ENCODE results near the gene PRKD1. TPM values are rescaled to one million over a fixed set of nuclear protein-coding genes. Genes with fewer than 3 reads are reported as not detected.
"Not testable (repeated sequence)": the region's sequence is repeated elsewhere in the genome, so short reads cannot be mapped to it uniquely, and the experiment has no call there.

Gene PRKD1
- total RNA-seq, 2 donors from 2014 or later, result not detected

DNA sequence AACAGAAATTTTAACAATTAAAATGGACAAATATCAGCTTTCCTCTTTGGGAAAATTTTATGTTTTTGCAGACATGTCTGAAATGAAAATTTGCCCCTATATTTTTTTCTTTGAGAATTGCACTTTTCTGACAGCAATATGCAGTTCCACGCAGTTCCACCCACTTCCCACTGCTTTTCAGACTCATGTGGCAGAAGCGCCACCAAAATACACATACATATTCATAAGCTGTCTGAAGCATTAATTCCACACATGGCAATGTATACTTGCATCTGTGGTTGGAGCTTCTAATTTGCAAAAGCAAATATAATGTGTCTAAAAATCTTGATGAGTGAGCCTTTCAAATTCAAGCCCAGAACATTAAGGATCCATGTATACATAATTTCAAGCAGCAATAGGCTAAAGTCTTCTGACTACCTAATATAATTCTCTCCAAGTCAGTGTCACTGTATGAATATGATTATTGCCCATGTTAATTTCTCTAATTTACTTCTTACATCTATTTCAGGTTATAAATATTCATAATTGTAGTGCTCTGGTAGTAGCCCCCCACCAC is 129.5 kb downstream of the PRKD1 start:
- H3K36me3 Mint-ChIP-seq (ENCODE audit: low read depth), result no peaks in the 10 kb centered on the region
- no peak for DNase-seq
- ATAC-seq, result no peak
- no peak overlapping the region for H3K27ac Mint-ChIP-seq
- no peaks in the 10 kb centered on the region for H3K4me1 Mint-ChIP-seq
- no peaks in the 10 kb centered on the region for H3K9me3 ChIP-seq (ENCODE audit: control insufficient read depth, low read length, poor library complexity, severe bottlenecking)
- no peak overlapping the region for H3K4me3 Mint-ChIP-seq
- no peaks in the 10 kb centered on the region for H3K27me3 Mint-ChIP-seq

- Mint-ChIP-seq H3K27ac (no peak overlapping the region), H3K4me3 (no peak overlapping the region), H3K27me3 (no peaks in the 10 kb centered on the region), H3K4me1 (no peaks in the 10 kb centered on the region), H3K36me3 (ENCODE audit: low read depth) (no peaks in the 10 kb centered on the region)
- H3K9me3 ChIP-seq (ENCODE audit: control insufficient read depth, low read length, poor library complexity, severe bottlenecking), result no peaks in the 10 kb centered on the region
- DNase-seq, result no peak
- no peak for ATAC-seq
Measured at GRCh38 chr14:29796853-29797252, 130.8 kb downstream of the PRKD1 start.

- DNase-seq, result no peak
- Mint-ChIP-seq H3K4me1 (no peaks in the 10 kb centered on the region), H3K27ac (no peak overlapping the region), H3K36me3 (ENCODE audit: low read depth) (no peaks in the 10 kb centered on the region), H3K27me3 (no peaks in the 10 kb centered on the region), H3K4me3 (no peak overlapping the region)
- no peak for ATAC-seq
- H3K9me3 ChIP-seq (ENCODE audit: control insufficient read depth, low read length, poor library complexity, severe bottlenecking), result no peaks in the 10 kb centered on the region
Measured at GRCh38 chr14:29789475-29789874, 138.2 kb downstream of the PRKD1 start.

DNA sequence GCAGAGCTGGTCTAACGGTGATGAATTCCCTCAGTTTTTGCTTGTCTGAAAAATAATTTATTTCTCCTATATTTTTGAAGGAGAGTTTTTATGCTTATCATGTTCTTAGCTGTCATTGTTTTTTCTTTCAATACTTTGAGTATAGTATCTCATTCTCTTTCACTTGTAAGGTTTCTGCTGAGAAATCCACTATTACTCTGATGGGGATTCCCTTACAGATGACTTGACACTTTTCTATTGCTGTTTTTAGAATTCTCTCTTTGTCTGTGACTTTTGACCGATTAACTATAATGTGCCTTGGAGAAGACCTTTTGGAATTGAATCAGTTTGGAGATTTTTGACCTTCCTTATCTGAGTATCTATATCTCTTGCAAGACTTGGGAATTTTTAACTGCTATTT is 139.6 kb downstream of the PRKD1 start:
- ATAC-seq (no peak), DNase-seq (no peak)
- no peaks in the 10 kb centered on the region for H3K9me3 ChIP-seq (ENCODE audit: control insufficient read depth, low read length, poor library complexity, severe bottlenecking)
- H3K4me1 Mint-ChIP-seq, result no peaks in the 10 kb centered on the region
- no peak overlapping the region for H3K4me3 Mint-ChIP-seq
- H3K27ac Mint-ChIP-seq, result no peak overlapping the region
- no peaks in the 10 kb centered on the region for H3K27me3 Mint-ChIP-seq
- no peaks in the 10 kb centered on the region for H3K36me3 Mint-ChIP-seq (ENCODE audit: low read depth)

DNA sequence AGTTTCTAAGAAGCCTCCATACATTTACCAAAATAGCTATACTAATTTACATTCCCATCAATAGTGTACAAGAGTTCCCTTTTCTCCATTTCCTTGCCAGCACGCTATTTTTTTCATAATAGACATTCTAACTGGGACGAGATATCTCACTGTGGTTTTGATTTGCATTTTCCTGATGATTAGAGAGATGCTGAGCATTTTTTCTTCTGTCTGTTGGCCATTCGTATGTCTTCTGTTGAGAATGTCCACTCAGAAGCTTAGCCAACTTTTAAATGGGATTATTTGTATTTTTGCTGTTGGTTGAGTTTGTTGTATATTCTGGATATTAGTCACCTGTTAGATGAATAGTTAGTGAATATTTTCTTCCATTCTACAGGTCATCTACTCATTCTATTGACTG is 144.1 kb downstream of the PRKD1 start:
- DNase-seq (no peak), ATAC-seq (no peak)
- Mint-ChIP-seq H3K27me3 (no peaks in the 10 kb centered on the region), H3K4me1 (no peaks in the 10 kb centered on the region), H3K36me3 (ENCODE audit: low read depth) (no peaks in the 10 kb centered on the region), H3K27ac (no peak overlapping the region), H3K4me3 (no peak overlapping the region)
- H3K9me3 ChIP-seq (ENCODE audit: control insufficient read depth, low read length, poor library complexity, severe bottlenecking), result no peaks in the 10 kb centered on the region

DNA sequence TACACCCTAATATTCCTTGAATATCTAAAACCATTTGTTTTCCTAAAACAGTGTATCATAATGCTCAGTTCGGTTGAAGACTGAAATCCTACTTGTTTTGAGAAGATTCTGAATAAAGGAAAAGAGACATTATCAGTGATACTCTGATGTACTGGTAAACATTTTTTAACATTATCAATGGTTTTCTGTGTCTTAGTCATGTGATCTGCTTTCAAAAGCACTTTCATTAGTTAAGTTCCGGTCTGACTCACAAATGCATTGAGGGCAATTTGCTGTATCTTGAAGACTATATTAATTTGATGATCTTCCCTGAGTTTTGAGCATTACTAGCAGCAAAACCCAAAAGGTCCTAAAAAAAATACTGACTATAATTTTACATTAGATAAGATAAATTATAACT is 145.6 kb downstream of the PRKD1 start:
- DNase-seq, result no peak
- no peaks in the 10 kb centered on the region for H3K27me3 Mint-ChIP-seq
- H3K27ac Mint-ChIP-seq, result no peak overlapping the region
- no peaks in the 10 kb centered on the region for H3K9me3 ChIP-seq (ENCODE audit: control insufficient read depth, low read length, poor library complexity, severe bottlenecking)
- no peaks in the 10 kb centered on the region for H3K4me1 Mint-ChIP-seq
- no peak overlapping the region for H3K4me3 Mint-ChIP-seq
- H3K36me3 Mint-ChIP-seq (ENCODE audit: low read depth), result no peaks in the 10 kb centered on the region
- no peak for ATAC-seq

GRCh38 chr14:29777142-29777541 is 150.5 kb downstream of the PRKD1 start:
- not testable (repeated sequence) for H3K36me3 Mint-ChIP-seq (ENCODE audit: low read depth); H3K4me1 Mint-ChIP-seq; DNase-seq; ATAC-seq; H3K4me3 Mint-ChIP-seq; H3K27ac Mint-ChIP-seq; H3K27me3 Mint-ChIP-seq; H3K9me3 ChIP-seq (ENCODE audit: control insufficient read depth, low read length, poor library complexity, severe bottlenecking)

GRCh38 chr14:29773990-29774389 is 153.7 kb downstream of the PRKD1 start:
- DNase-seq, result no peak
- Mint-ChIP-seq H3K27me3 (no peaks in the 10 kb centered on the region), H3K4me1 (no peaks in the 10 kb centered on the region), H3K27ac (no peak overlapping the region), H3K4me3 (no peak overlapping the region), H3K36me3 (ENCODE audit: low read depth) (no peaks in the 10 kb centered on the region)
- H3K9me3 ChIP-seq (ENCODE audit: control insufficient read depth, low read length, poor library complexity, severe bottlenecking), result no peaks in the 10 kb centered on the region
- no peak for ATAC-seq

DNA sequence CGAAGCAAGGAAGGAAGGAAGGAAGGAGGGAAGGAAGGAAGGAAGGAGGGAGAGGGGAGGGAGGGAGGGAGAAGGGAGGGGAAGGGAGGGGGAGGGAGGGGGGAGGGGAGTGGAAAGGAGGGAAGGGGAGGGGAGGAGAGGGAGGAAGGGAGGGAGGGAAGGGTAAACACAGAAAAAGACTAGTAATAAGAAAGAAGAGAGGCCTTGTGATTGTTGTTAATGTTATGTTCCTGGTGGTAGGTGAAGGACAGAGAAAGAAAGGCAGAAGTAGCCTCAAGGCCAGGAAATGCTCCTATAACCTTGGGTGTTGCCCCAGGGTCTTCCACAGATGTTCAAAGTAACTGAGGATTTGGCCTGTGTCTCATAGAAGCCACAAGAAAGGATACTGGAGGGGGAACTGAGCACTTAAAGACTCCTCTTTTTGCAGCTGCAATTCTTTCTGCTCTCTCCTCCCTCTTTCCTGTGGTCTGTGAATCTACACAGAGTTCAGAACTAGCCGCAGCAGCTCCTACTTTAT is 164.2 kb downstream of the PRKD1 start:
- H3K4me3 Mint-ChIP-seq, result no peak overlapping the region
- no peak for ATAC-seq
- no peaks in the 10 kb centered on the region for H3K4me1 Mint-ChIP-seq
- H3K36me3 Mint-ChIP-seq (ENCODE audit: low read depth), result no peaks in the 10 kb centered on the region
- H3K9me3 ChIP-seq (ENCODE audit: control insufficient read depth, low read length, poor library complexity, severe bottlenecking), result no peaks in the 10 kb centered on the region
- DNase-seq, result no peak
- no peaks in the 10 kb centered on the region for H3K27me3 Mint-ChIP-seq
- no peak overlapping the region for H3K27ac Mint-ChIP-seq

DNA sequence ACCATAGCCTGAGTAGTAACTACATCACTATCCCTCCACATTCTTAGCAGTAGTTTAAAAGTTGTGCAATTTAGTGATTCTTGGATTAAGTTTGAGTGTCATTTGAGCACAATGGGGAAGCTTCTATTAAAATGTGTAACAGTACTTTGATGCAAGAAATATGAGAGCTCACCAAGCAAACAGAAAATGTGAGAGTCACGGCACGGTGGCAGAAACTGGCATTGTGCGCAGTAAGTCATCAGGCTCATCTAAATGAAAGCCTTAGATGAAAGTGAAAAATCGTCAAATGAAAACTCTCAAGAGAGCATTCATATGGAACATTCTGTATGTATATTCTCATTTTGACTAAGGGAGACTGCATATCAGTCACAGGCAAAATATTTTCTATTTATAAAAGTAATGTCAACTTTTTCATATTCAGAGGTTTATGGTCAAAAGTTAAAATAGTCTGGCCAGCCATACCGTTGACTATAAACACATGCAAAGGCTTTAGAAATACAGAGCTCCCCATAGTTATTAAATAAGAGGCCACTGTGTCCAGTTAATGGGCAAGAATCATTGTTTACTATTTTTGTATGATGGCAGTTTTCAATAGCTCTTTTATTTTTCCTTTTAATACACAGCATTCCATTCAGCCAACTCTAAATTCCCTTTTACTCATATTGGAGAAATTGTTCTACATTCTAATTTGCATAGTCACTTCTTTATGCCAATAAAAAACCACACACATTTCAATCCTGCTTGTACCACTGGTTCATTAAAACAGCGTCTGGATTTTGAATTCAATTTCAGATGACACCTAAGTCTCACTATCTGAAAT is 167.9 kb downstream of the PRKD1 start:
- Mint-ChIP-seq H3K27me3 (no peaks in the 10 kb centered on the region), H3K4me1 (no peaks in the 10 kb centered on the region), H3K4me3 (no peak overlapping the region), H3K36me3 (ENCODE audit: low read depth) (no peaks in the 10 kb centered on the region), H3K27ac (no peak overlapping the region)
- H3K9me3 ChIP-seq (ENCODE audit: control insufficient read depth, low read length, poor library complexity, severe bottlenecking), result no peaks in the 10 kb centered on the region
- DNase-seq (no peak), ATAC-seq (no peak)

- no peak for DNase-seq
- no peak overlapping the region for H3K27ac Mint-ChIP-seq
- no peaks in the 10 kb centered on the region for H3K36me3 Mint-ChIP-seq (ENCODE audit: low read depth)
Measured at GRCh38 chr14:29757711-29758233, 169.9 kb downstream of the PRKD1 start.

DNA sequence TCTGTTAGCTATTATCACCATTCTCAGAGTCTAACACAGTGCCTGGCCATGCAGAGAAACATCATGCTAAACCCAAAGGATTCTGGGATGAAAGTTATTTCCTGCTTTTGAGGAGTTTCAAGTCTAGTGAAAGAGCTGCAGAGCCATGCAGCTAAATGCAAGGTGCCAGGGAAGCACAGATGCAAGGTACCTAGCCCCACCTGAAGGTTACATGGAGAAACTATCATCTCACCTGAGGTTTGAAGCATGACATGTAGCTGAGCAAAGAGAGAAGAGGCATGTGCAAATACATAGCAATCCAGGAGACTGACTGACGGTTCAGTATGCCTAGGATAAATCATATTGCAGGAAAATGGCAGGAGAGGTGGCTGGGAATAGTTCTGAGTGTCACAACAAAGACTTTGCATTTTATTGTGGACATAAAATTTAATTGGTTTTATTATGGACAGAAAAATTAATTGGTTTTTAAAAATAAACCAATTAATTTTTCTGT is 170.4 kb downstream of the PRKD1 start:
- Mint-ChIP-seq H3K27ac (no peak overlapping the region), H3K27me3 (no peaks in the 10 kb centered on the region), H3K36me3 (ENCODE audit: low read depth) (no peaks in the 10 kb centered on the region), H3K4me3 (no peak overlapping the region), H3K4me1 (no peaks in the 10 kb centered on the region)
- no peaks in the 10 kb centered on the region for H3K9me3 ChIP-seq (ENCODE audit: control insufficient read depth, low read length, poor library complexity, severe bottlenecking)
- DNase-seq (no peak), ATAC-seq (no peak)

More at GRCh38 chr14:29757711-29758233, 169.9 kb downstream of the PRKD1 start:
- H3K27me3 Mint-ChIP-seq, result no peaks in the 10 kb centered on the region
- H3K4me1 Mint-ChIP-seq, result no peaks in the 10 kb centered on the region
- H3K4me3 Mint-ChIP-seq, result no peak overlapping the region
- H3K9me3 ChIP-seq (ENCODE audit: control insufficient read depth, low read length, poor library complexity, severe bottlenecking), result no peaks in the 10 kb centered on the region
- no peak for ATAC-seq

DNA sequence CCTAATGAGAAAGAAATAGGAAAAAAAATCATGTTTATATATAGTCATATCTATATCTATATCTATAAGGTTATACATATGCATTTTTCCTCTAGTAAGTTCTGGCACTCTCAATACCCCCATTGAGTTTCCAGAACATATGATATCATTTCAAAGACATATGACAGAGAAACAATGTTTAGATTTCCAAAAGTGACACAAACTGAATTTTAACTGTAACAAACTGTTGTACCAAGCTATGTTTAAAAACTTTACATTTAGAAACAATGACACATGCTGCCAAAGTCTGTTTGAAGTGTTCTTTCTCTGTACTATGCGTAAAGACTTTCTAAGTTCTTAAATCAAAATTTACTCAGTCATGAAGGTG is 171.6 kb downstream of the PRKD1 start:
- ATAC-seq, result no peak
- Mint-ChIP-seq H3K27me3 (no peaks in the 10 kb centered on the region), H3K27ac (no peak overlapping the region), H3K4me1 (no peaks in the 10 kb centered on the region), H3K4me3 (no peak overlapping the region), H3K36me3 (ENCODE audit: low read depth) (no peaks in the 10 kb centered on the region)
- no peak for DNase-seq
- no peaks in the 10 kb centered on the region for H3K9me3 ChIP-seq (ENCODE audit: control insufficient read depth, low read length, poor library complexity, severe bottlenecking)

All from T-helper 17 cell (primary cell).